ENCODE data around the gene CYSRT1. TPM values are rescaled to one million over a fixed set of nuclear protein-coding genes. Genes with fewer than 3 reads are reported as not detected.

Gene CYSRT1
- total RNA-seq: 0.72 and 6.0 TPM in 2 replicates

DNA sequence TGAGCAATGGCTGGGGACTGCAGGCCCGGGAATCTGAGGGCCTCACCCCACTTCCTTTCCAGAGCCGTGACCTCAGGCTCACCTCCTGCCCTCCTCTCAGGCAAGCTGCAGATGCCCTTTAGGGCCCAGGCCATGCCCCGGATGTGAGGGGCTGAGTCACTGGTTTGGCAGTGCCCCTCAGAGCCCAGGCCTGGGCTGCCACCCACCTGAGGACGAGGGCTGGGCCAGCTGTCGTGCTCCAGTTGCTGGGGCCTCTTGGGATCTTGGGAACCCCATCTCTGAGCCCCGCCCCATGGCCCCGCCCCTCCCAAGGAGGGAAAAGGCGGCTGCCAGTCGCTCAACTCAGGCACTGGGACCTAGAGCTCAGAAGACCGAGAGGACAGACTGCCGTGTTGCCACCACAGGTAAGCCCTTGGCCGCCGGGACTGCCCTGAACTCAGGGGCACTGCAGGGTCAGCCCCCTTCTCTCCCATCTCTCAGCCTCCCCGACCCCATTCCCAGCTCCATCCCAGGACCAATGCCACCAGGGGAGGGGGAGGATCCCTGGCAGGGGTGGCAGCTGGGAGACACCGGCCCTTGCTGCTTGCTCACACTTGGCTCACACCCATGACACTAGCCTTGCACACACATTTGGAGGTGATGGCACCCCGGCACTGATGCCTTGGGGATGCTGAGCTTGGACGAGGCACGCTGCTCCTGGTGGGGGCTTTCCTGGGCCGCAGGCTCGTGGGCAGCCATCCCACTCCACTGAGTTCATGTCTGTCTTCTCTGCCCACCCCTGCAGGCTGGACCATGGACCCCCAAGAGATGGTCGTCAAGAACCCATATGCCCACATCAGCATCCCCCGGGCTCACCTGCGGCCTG lies at the start of gene CYSRT1:
Gene CYSRT1, plus strand, starts transcription at position 345 of the 865 bp plus-strand sequence. Its CDS starts 448 bp downstream, at position 793.

GRCh38 chr9:137188490-137189296 lies 36.3 kb upstream of the CYSRT1 start, which contains the start of the genes ANAPC2 and SSNA1:
Gene ANAPC2, minus strand, starts transcription at chr9:137188560. Its CDS starts 28 bp downstream, at chr9:137188532.
Gene SSNA1, plus strand, starts transcription at chr9:137188676. Its CDS starts 51 bp downstream, at chr9:137188727.

DNA sequence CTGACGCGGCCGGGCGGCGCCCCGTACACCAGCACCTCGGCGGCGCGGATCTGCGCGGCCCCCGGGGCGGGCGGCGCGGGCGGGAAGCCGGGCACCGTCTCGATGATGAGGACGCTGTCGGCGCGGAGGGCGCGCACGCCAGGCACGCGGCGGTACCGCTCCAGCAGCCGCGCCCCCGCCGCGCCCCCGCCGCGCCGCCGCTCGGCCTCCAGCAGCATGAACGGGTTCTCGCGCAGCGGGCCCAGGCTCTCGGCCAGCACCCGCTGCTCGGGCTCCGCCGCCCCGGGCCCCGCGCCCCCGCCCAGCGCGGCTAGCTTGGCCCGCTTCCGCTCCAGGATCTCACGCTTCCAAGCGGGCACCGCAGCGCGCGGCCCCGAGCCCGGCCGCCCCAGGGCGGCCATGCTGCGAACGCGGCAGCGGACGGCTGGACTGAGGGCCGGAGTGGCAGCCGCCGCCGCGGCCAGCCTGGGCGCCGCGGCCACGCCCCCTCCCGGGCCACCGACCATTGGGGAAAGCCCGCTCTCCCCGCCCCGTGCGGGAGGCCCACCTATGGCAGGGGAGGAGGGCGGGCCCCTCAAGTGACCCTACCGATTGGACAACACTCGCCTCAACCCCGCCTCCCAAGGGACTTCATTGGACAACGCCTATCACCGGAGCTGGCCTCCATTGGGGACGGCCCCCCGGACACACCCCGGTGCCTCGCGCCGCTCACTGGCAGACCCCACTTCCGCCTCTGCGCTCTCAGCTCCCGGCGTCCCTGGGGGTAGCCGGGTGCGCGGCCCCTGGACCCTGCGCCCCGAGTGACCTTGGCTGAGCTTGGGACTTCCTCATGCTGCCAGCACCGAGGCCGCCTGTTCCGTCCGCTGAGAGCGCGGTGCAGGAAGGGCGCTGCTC lies 24.4 kb upstream of the CYSRT1 start, which contains the start of gene TPRN:
Gene TPRN, minus strand, starts transcription at position 431 of the 894 bp plus-strand sequence. Its CDS starts 30 bp downstream, at position 401.

DNA sequence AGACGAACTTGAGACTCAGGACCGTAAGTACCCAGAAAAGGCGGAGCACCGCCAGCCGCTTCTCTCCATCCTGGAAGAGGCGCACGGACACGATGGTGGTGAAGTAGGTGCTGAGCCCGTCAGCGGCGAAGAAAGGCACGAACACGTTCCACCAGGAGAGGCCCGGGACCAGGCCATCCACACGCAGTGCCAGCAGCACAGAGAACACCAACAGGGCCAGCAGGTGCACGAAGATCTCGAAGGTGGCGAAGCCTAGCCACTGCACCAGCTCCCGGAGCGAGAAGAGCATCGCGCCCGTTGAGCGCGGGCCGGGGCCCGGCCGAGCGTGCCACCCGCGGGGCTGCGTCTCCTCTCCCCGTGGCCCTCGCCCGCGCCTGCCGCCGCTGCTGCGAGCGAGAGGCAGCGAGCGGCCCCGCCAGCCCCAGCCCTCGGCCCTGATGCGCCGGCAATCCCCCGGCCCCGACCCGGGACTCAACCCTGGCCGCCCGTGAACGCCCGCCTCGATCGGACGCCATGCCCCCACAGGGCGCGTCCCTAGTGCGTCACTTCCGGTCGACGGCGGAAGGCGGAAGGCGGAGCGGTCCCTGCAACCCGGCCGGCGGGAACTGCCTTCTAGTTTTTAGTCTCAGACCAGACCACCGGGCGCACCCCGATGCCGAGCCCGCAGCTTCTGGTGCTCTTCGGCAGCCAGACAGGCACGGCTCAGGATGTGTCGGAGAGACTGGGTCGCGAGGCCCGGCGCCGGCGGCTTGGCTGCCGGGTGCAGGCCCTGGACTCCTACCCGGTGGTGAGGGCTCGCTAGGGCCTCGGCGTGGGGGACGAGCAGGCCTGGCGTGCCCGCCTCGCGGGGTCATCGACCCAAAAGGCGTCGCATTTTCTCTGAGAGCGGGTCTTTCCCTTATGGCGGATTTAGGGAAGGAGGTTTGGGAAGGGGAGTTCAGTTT lies 19.6 kb upstream of the CYSRT1 start, which contains the start of the genes NDOR1 and TMEM203:
Gene NDOR1, plus strand, starts transcription at position 575 of the 944 bp plus-strand sequence. Its CDS starts 78 bp downstream, at position 653.
Gene TMEM203, minus strand, starts transcription at position 523 of the 944 bp plus-strand sequence. Its CDS starts 234 bp downstream, at position 289.

DNA sequence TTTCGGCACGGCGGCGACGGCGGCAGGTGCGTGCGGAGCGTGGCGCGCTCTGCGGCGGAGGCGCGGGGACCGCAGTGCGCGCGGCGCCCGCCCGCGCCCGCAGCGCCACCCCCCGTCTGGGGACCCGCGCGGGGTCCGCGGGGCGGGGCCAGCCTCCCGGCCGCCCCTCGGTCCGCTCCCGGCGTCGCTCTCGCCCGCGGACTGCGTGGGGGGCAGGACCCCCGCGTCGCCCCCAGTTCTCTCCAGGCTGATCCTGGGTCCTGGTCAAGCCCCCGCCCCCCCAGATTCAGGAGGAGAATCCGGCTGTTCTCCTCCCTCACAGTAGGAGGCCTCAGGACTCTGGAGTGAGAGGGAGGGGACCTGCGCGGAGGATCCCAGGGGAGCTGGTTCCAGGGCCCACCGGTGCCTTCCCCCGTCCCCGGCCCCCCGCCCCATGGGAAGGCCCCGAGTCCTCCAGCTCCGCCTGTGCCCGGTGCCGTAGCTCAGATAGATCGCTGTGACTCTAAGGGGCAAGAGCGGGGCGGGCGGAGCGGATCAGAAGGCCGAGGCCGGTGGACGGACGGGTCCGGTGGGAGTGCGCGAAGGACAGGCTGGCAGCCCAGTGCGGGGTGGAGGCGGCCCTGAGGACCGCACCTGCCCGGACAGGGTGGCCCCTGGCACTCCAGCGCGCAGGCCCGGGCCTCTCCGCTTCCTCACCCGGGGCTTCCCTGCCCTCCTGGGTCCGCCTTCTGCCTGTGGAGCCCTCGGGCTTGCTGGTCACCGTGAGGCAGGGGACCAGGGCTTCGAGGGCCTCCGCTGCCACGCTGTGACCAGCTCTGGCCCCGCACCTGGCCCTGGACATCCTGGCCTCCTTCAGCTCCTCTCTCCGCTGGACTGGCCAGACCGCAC lies 2.5 kb upstream of the CYSRT1 start, which contains the start of gene RNF208:
Gene RNF208, minus strand, starts transcription at position 51 of the 888 bp plus-strand sequence. CDS start 1,028 bp downstream, outside the sequence.

DNA sequence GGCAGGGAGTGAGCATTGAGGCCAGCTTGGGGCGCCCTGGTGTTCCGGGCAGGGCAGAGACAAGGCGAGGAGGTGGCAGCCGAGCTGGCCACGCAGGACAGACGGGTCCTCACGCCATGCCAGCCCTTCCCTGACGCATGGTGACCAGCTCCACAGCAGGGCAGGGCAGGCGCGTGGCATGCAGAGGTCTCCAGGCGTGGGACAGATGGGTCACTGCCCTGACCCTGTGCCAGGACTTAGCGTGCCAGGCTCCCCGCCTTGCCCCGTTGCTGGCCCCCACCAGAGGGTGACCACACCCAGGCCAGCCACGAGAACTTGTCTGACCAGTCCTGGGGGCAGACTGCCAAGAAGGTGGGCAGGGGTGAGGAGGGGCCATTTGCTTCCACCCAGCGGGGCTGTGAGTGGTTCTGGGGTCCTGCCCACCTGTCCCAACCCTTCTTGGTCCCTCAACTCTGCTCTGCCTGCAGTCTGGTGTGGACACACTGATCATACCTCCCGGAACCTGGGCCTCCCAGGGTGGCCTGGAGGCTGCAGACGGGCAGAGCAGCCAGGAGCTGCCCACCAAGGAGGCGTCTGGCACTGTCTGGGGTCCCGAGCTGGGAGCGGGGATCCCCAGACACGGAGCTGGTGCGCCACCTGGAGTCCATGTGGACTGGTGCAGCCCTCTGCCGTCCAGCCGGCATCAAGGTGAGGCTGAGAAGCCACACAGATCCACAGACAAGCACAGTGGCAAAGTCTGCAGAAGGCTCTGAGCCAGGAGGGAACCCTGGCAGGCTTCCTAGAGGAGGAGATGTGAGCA lies 2.3 kb downstream of the CYSRT1 start, which contains the start of gene RNF224:
Gene RNF224, plus strand, starts transcription at position 449 of the 799 bp plus-strand sequence. CDS start 834 bp downstream, outside the sequence.

DNA sequence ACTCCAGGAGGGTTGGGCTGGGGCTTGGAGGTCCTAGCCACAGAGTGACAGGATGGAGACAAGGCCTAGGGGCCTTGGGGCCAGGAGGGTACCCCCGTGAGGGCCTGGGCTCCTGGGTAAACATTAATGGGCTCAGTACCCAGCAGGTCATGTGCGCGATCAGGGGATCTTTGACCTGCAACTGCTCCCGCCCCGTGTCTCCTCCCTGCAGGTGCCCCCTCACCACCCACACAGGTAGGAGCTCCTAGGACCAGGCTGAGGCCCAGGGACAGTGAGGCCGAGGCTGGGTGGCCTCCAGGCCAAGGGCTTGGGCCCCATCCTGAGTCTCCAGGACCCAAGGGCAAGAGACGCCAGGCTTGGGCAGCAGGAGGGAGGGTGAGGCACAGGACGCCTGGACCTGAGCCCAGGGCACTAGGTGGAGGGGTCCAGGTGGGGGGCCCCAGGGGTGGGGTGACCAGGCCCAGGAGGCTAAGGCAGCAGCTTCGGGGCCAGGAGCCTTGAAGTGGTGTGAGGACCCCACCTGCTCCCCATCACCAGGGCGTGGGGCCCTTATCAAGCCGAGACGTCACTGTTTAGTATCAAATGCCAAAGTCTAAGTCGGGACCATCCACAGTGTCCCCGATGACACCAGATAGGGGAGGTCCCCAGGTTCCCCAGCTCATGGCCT lies 5.9 kb downstream of the CYSRT1 start, which contains the start of gene SLC34A3:
Gene SLC34A3, plus strand, starts transcription at position 197 of the 667 bp plus-strand sequence. CDS start 802 bp downstream, outside the sequence.

GRCh38 chr9:137240841-137241489 lies 16.0 kb downstream of the CYSRT1 start, which contains the start of gene TUBB4B:
Gene TUBB4B, plus strand, starts transcription at chr9:137241287. Its CDS starts 74 bp downstream, at chr9:137241361.

GRCh38 chr9:137251194-137251461 lies 26.2 kb downstream of the CYSRT1 start, which contains the start of gene STPG3:
Gene STPG3, plus strand, starts transcription at chr9:137251286. Its CDS starts 1 bp downstream, at chr9:137251287.

DNA sequence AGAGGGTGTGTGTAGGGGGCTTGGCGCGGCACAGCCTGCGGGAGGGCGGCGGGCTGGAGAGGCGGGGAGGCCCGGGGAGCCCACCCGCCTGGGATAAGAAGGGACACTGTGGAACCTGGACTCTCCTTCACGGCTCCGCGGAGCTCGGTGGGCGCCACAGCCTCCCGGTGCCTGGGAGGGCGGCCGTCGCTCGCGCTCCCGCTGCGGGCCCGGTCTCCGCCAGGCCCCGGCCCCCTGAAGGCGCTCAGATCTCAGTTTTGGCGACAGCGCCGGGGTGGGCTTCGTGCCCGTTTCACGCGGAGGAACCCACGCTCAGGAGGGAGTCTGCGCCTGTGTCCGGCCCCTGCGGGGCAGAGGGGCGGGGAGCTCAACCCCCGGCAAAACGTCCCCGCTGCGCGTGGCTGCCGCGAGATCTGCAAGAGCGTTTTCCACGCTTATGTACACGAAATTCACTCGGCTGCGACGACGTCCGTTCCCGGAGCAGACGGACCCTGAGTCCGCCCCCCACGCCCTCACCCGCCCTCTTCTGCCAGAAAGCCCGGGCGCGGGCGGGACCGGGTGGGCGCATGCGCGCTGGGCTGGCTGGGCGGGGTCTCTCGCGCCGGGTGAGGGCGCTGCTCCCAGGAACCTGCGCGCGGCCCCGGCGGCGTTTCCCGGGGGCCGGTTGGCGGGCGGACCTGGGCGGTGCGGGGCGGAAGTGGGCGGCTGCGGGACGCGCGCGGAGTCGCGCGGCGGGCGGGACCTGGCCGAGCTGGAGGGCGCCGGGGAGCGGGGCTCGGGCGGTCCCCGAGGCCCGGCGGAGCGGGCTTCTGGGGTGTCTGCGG lies 29.9 kb downstream of the CYSRT1 start, which contains the start of gene NELFB:
Gene NELFB, plus strand, starts transcription at position 704 of the 824 bp plus-strand sequence.

Other genes starting within 250 kb of the CYSRT1 start
- not detected in 2 replicates for gene PTGDS, start 247.7 kb upstream of the CYSRT1 start, total RNA-seq
- gene LCNL1, start 242.2 kb upstream of the CYSRT1 start, total RNA-seq: not detected in 2 replicates
- gene PAXX, start 232.8 kb upstream of the CYSRT1 start, total RNA-seq: 16.4 and 21.4 TPM in 2 replicates
- gene CLIC3, start 228.6 kb upstream of the CYSRT1 start, total RNA-seq: 4.0 and 4.8 TPM in 2 replicates
- 9.8 and 13.0 TPM in 2 replicates for gene ABCA2, start 196.9 kb upstream of the CYSRT1 start, total RNA-seq
- gene FUT7, start 193.1 kb upstream of the CYSRT1 start, total RNA-seq: not detected in 2 replicates
- 8.3 and 9.4 TPM in 2 replicates for gene NPDC1, start 179.0 kb upstream of the CYSRT1 start, total RNA-seq
- 0.21 and 1.7 TPM in 2 replicates for gene ENTPD2, start 171.1 kb upstream of the CYSRT1 start, total RNA-seq
- gene SAPCD2, start 154.6 kb upstream of the CYSRT1 start, total RNA-seq: 1.1 and 4.1 TPM in 2 replicates
- gene UAP1L1, start 147.7 kb upstream of the CYSRT1 start, total RNA-seq: 1.7 and 13.3 TPM in 2 replicates
- gene MAN1B1, start 138.2 kb upstream of the CYSRT1 start, total RNA-seq: 69.9 and 71.4 TPM in 2 replicates
- gene DPP7, start 110.4 kb upstream of the CYSRT1 start, total RNA-seq: 76.1 and 80.4 TPM in 2 replicates
- gene GRIN1, start 86.0 kb upstream of the CYSRT1 start, total RNA-seq: 0.21 and 0.48 TPM in 2 replicates
- 0.24 TPM in 1 of 2 replicates, not detected in the other for gene LRRC26, start 55.1 kb upstream of the CYSRT1 start, total RNA-seq
- gene TMEM210, start 53.1 kb upstream of the CYSRT1 start, total RNA-seq: not detected in 2 replicates
- gene ANAPC2, start 36.6 kb upstream of the CYSRT1 start, total RNA-seq: 8.5 and 9.6 TPM in 2 replicates
- 76.3 and 93.3 TPM in 2 replicates for gene SSNA1, start 36.5 kb upstream of the CYSRT1 start, total RNA-seq
- gene TPRN, start 24.4 kb upstream of the CYSRT1 start, total RNA-seq: 4.1 and 6.4 TPM in 2 replicates
- 34.0 and 66.9 TPM in 2 replicates for gene TMEM203, start 19.5 kb upstream of the CYSRT1 start, total RNA-seq
- gene NDOR1, start 19.5 kb upstream of the CYSRT1 start, total RNA-seq: 2.7 and 6.2 TPM in 2 replicates
- gene RNF208, start 2.9 kb upstream of the CYSRT1 start, total RNA-seq: 0.24 and 0.64 TPM in 2 replicates
- gene RNF224, start 2.3 kb downstream of the CYSRT1 start, total RNA-seq: under 0.01 and 0.21 TPM in 2 replicates
- not detected in 2 replicates for gene SLC34A3, start 5.7 kb downstream of the CYSRT1 start, total RNA-seq
- 94.4 and 132 TPM in 2 replicates for gene TUBB4B, start 16.1 kb downstream of the CYSRT1 start, total RNA-seq
- not detected in 2 replicates for gene STPG3, start 26.1 kb downstream of the CYSRT1 start, total RNA-seq
- 55.2 and 55.7 TPM in 2 replicates for gene NELFB, start 30.2 kb downstream of the CYSRT1 start, total RNA-seq
- 35.6 and 36.1 TPM in 2 replicates for gene TOR4A, start 52.6 kb downstream of the CYSRT1 start, total RNA-seq
- 10.0 and 15.7 TPM in 2 replicates for gene NRARP, start 77.1 kb downstream of the CYSRT1 start, total RNA-seq
- gene EXD3, start 198.0 kb downstream of the CYSRT1 start, total RNA-seq: 12.8 and 22.6 TPM in 2 replicates
- gene NOXA1, start 198.2 kb downstream of the CYSRT1 start, total RNA-seq: 1.9 and 2.2 TPM in 2 replicates
- gene ENTPD8, start 216.2 kb downstream of the CYSRT1 start, total RNA-seq: 0.24 TPM in 1 of 2 replicates, not detected in the other
- 23.1 and 33.0 TPM in 2 replicates for gene NSMF, start 234.2 kb downstream of the CYSRT1 start, total RNA-seq